ENCODE results near the gene RPTOR. TPM values are rescaled to one million over a fixed set of nuclear protein-coding genes. Genes with fewer than 3 reads are reported as not detected.

RPTOR gene
- total and polyA plus RNA-seq, 4 donors: 12.4 to 46.1 (median 29.7) TPM

GRCh38 chr17:80738987-80739730, 194.5 kb downstream of the RPTOR start:
- H3K9ac ChIP-seq (ENCODE audit: insufficient read depth in 1 of 2, low read length in 2 of 2): no peak overlapping the region
- H3K27me3 ChIP-seq (ENCODE audit: control insufficient read depth in 3 of 3, insufficient read depth in 3 of 3, low read length in 2 of 3): no peaks in the 10 kb centered on the region
- H3K4me3 ChIP-seq: no peak overlapping the region
- H3K4me1 ChIP-seq (ENCODE audit: control insufficient read depth in 5 of 5, insufficient read depth in 5 of 5, low read length in 5 of 5): peaks cover 0 to 7% (median 2%) of the 10 kb centered on the region in 5 donors
- TF ChIP-seq CTCF (IDR thresholded peaks at IDR 0.05; ENCODE audit: control extremely low read depth, extremely low read depth): no peak
- no peak for DNase-seq
- H3K36me3 ChIP-seq (ENCODE audit: control insufficient read depth in 4 of 4, insufficient read depth in 4 of 4, low read length in 4 of 4): peaks cover 0 to 14% (median under 1%) of the 10 kb centered on the region in 4 donors
- no peak for ATAC-seq (ENCODE audit: insufficient read depth, low FRiP score)
- peaks cover 0 to 3% (median under 1%) of the 10 kb centered on the region in 4 donors for H3K9me3 ChIP-seq (ENCODE audit: control insufficient read depth in 4 of 4, insufficient read depth in 3 of 4, low read length in 3 of 4)
- H3K27ac ChIP-seq (ENCODE audit: low read depth in 1 of 2, low read length in 1 of 2): no peak overlapping the region
- WGBS, 2 donors: 84 to 87% methylated on average over 21 of the region's 21 CpGs

GRCh38 chr17:80740141-80740540, 195.5 kb downstream of the RPTOR start:
- Histone ChIP-seq H3K27me3 (ENCODE audit: control insufficient read depth in 3 of 3, insufficient read depth in 3 of 3, low read length in 2 of 3) (no peaks in the 10 kb centered on the region), H3K4me1 (ENCODE audit: control insufficient read depth in 5 of 5, insufficient read depth in 5 of 5, low read length in 5 of 5) (peaks cover 0 to 9% (median 5%) of the 10 kb centered on the region in 5 donors), H3K9me3 (ENCODE audit: control insufficient read depth in 4 of 4, insufficient read depth in 3 of 4, low read length in 3 of 4) (peaks cover 0 to 3% (median under 1%) of the 10 kb centered on the region in 4 donors), H3K27ac (ENCODE audit: low read depth in 1 of 2, low read length in 1 of 2) (no peak overlapping the region), H3K9ac (ENCODE audit: insufficient read depth in 1 of 2, low read length in 2 of 2) (no peak overlapping the region), H3K36me3 (ENCODE audit: control insufficient read depth in 4 of 4, insufficient read depth in 4 of 4, low read length in 4 of 4) (peaks cover 0 to 14% (median under 1%) of the 10 kb centered on the region in 4 donors), H3K4me3 (no peak overlapping the region)
- no peak for DNase-seq
- ATAC-seq (ENCODE audit: insufficient read depth, low FRiP score): no peak
- no peak for TF ChIP-seq CTCF (IDR thresholded peaks at IDR 0.05; ENCODE audit: control extremely low read depth, extremely low read depth)
- WGBS, 2 donors: 57 to 64% methylated on average over 3 of the region's 3 CpGs

GRCh38 chr17:80742091-80742490, 197.5 kb downstream of the RPTOR start:
- peaks cover 0 to 3% (median under 1%) of the 10 kb centered on the region in 4 donors for H3K9me3 ChIP-seq (ENCODE audit: control insufficient read depth in 4 of 4, insufficient read depth in 3 of 4, low read length in 3 of 4)
- WGBS, 2 donors: 90 to 91% methylated on average over 8 of the region's 8 CpGs
- peaks cover 0 to 14% (median under 1%) of the 10 kb centered on the region in 4 donors for H3K36me3 ChIP-seq (ENCODE audit: control insufficient read depth in 4 of 4, insufficient read depth in 4 of 4, low read length in 4 of 4)
- DNase-seq (no peak), ATAC-seq (ENCODE audit: insufficient read depth, low FRiP score) (no peak)
- no peak for TF ChIP-seq CTCF (IDR thresholded peaks at IDR 0.05; ENCODE audit: control extremely low read depth, extremely low read depth)
- peaks cover 0 to 10% (median 7%) of the 10 kb centered on the region in 5 donors for H3K4me1 ChIP-seq (ENCODE audit: control insufficient read depth in 5 of 5, insufficient read depth in 5 of 5, low read length in 5 of 5)
- H3K9ac ChIP-seq (ENCODE audit: insufficient read depth in 1 of 2, low read length in 2 of 2): no peak overlapping the region
- H3K4me3 ChIP-seq: no peak overlapping the region
- no peaks in the 10 kb centered on the region for H3K27me3 ChIP-seq (ENCODE audit: control insufficient read depth in 3 of 3, insufficient read depth in 3 of 3, low read length in 2 of 3)
- no peak overlapping the region for H3K27ac ChIP-seq (ENCODE audit: low read depth in 1 of 2, low read length in 1 of 2)

Data from lung (tissue), 12 donors.